GM06990 (cell line): ENCODE measurements around the gene TEAD1.

Source experiments
- DNase-seq: peaks from one replicate; pipeline ENCODE4 v3.0.0-alpha.2; 2011; ENCODE audit not compliant: insufficient read length; ENCODE audit errors: extremely low read depth
- H3K27me3 ChIP-seq: replicated peaks from 2 replicates; pipeline ENCODE4 v1.6.0; 2011; ENCODE audit warnings: low read length; ENCODE audit not compliant: control insufficient read depth, insufficient read depth
- H3K36me3 ChIP-seq: 2 replicates; pipeline ENCODE4 v1.5.1; 2011; ENCODE audit warnings: low read length; ENCODE audit not compliant: control insufficient read depth, insufficient read depth
- H3K4me3 ChIP-seq: replicated peaks from 2 replicates; pipeline ENCODE4 v1.5.1; 2011; ENCODE audit warnings: low read depth, mild to moderate bottlenecking, control low read depth, low read length
- CTCF ChIP-seq: IDR thresholded peaks from 2 replicates; pipeline ENCODE4 v1.5.1; 2011; ENCODE audit warnings: low read length, control low read depth, mild to moderate bottlenecking, inconsistent platforms; ENCODE audit not compliant: insufficient read depth, poor library complexity, severe bottlenecking

The TEAD1 gene

GRCh38 chr11:12694183-12694531 lies 19.9 kb downstream of the TEAD1 start:
- H3K27me3 ChIP-seq: no peaks in the 10 kb centered on the region; the same call in 1 of the 2 replicates
- TF ChIP-seq CTCF: no peak

GRCh38 chr11:12695221-12695794 lies 21.1 kb downstream of the TEAD1 start:
- Histone ChIP-seq H3K36me3 (no peaks in the 10 kb centered on the region), H3K27me3 (no peaks in the 10 kb centered on the region; the same call in 1 of the 2 replicates), H3K4me3 (no peak overlapping the region)
- TF ChIP-seq CTCF: no peak
- DNase-seq: no peak

More at GRCh38 chr11:12694183-12694531, 19.9 kb downstream of the TEAD1 start:
- no peak overlapping the region for H3K4me3 ChIP-seq
- no peak for DNase-seq
- H3K36me3 ChIP-seq: no peaks in the 10 kb centered on the region

GRCh38 chr11:12695873-12696272 lies 21.7 kb downstream of the TEAD1 start:
- no peaks in the 10 kb centered on the region for H3K36me3 ChIP-seq
- TF ChIP-seq CTCF: no peak
- H3K4me3 ChIP-seq: no peak overlapping the region
- DNase-seq: no peak
- H3K27me3 ChIP-seq: no peaks in the 10 kb centered on the region; the same call in 1 of the 2 replicates

- TF ChIP-seq CTCF: no peak
- H3K36me3 ChIP-seq: no peaks in the 10 kb centered on the region
- DNase-seq: no peak
- no peaks in the 10 kb centered on the region; the same call in 1 of the 2 replicates for H3K27me3 ChIP-seq
- no peak overlapping the region for H3K4me3 ChIP-seq
These were observed 22.8 kb downstream of the TEAD1 start for GRCh38 chr11:12696911-12697581.

GRCh38 chr11:12698048-12698447 lies 23.8 kb downstream of the TEAD1 start:
- no peak for TF ChIP-seq CTCF
- no peaks in the 10 kb centered on the region; the same call in 1 of the 2 replicates for H3K27me3 ChIP-seq
- H3K36me3 ChIP-seq: no peaks in the 10 kb centered on the region
- no peak for DNase-seq
- H3K4me3 ChIP-seq: no peak overlapping the region
